Spleen (tissue), 11 donors: Measurements from ENCODE around the gene SEMA4A. TPM values are rescaled to one million over a fixed set of nuclear protein-coding genes. Genes with fewer than 3 reads are reported as not detected.
"Not testable (repeated sequence)": the region's sequence is repeated elsewhere in the genome, so short reads cannot be mapped to it uniquely, and the experiment has no call there.

Source experiments
- DNase-seq: peaks from one replicate; pipeline ENCODE4 v3.0.0-alpha.2; 2020
- H3K27ac ChIP-seq, 8 donors: fragments of 200-600 bp; sonication (generic) in 7 of 8; 1 replicate in 4 of 8; 2 replicates in 4 of 8; pipeline versions ENCODE4 v1.5.0 to v1.8.0; 2016 to 2021; ENCODE audit warnings: inconsistent platforms in 4 of 8, mild to moderate bottlenecking in 4 of 8, moderate library complexity in 1 of 8
- H3K27me3 ChIP-seq, 7 donors: fragments of 200-600 bp; sonication (generic) in 6 of 7; replicated peaks in 1 of 7; 1 replicate in 4 of 7; 2 replicates in 3 of 7; pipeline versions ENCODE4 v1.5.0 to v1.8.0; 2016 to 2021; ENCODE audit warnings: inconsistent platforms in 3 of 7, mild to moderate bottlenecking in 1 of 7
- H3K36me3 ChIP-seq, 6 donors: fragments of 200-600 bp; sonication (generic) in 5 of 6; 1 replicate in 4 of 6; 2 replicates in 2 of 6; pipeline versions ENCODE4 v1.5.0 to v1.8.0; 2016 to 2021; ENCODE audit warnings: inconsistent platforms in 2 of 6
- H3K4me1 ChIP-seq, 6 donors: fragments of 200-600 bp; sonication (generic) in 5 of 6; 1 replicate in 3 of 6; 2 replicates in 3 of 6; pipeline versions ENCODE4 v1.5.0 to v1.8.0; 2016 to 2021; ENCODE audit warnings: inconsistent platforms in 3 of 6
- H3K4me3 ChIP-seq, 8 donors: fragments of 200-600 bp; sonication (generic) in 7 of 8; 1 replicate in 4 of 8; 2 replicates in 4 of 8; pipeline versions ENCODE4 v1.5.0 to v1.8.0; 2016 to 2021; ENCODE audit warnings: inconsistent platforms in 4 of 8, mild to moderate bottlenecking in 4 of 8, moderate library complexity in 2 of 8
- H3K9me3 ChIP-seq, 8 donors: fragments of 200-600 bp; sonication (generic) in 7 of 8; 1 replicate in 4 of 8; 2 replicates in 4 of 8; pipeline versions ENCODE4 v1.5.0 to v1.8.0; 2016 to 2021; ENCODE audit warnings: inconsistent platforms in 4 of 8
- POLR2A ChIP-seq, 3 donors: fragments of 450-650 bp; IDR thresholded peaks; one replicate each; pipeline ENCODE4 v1.5.1; 2017; ENCODE audit warnings: antibody characterized with exemption in 3 of 3, mild to moderate bottlenecking in 1 of 3
- POLR2AphosphoS5 ChIP-seq, 3 donors: sonication (generic); formaldehyde crosslinking; IDR thresholded peaks; one replicate each; pipeline ENCODE4 v1.5.1; 2017; ENCODE audit warnings: antibody characterized with exemption in 3 of 3
- WGBS, 5 donors: extraction: QIAGEN DNeasy Blood & Tissue Kit in 3 of 5; methylation state at CpG; one replicate each; pipeline versions ENCODE4 v1.1.5 to v1.1.7; 2013 to 2018; 5-methylcytosine and 5-hydroxymethylcytosine counted together
- intact Hi-C: fragments of 100-400 bp; cut with DNase I; formaldehyde crosslinking; loops from one replicate; pipeline ENCODE4 v1.15.0; 2023; ENCODE audit warnings: low total_unique reads
- polyA plus RNA-seq, 3 donors: library from polyadenylated mRNA; stranded (reverse); fragments of 200-250 nt; gene quantifications; one replicate each; pipeline ENCODE4 v1.2.1, GENCODE V29; 2013
- total RNA-seq, 7 donors: library from RNA; depleted of rRNA in 3 of 7; stranded (reverse); fragments of >200 nt in 3 of 7; fragmentation: NEBNext Ultra II Directional in 4 of 7; extraction: Animal tissue kit (Norgen Biotek cat#: 25700) in 4 of 7; gene quantifications; one replicate each; pipeline versions ENCODE4 v1.1.0 to v1.2.1, GENCODE V29; 2016 to 2021
- TF ChIP-seq, protein P1 (sequence below), 11 experiments: fragments of 200-600 bp in 7 of 11; fragments of 450-650 bp in 4 of 11; sonication (generic) in 4 of 11; IDR thresholded peaks in 8 of 11; conservative IDR thresholded peaks in 3 of 11; 1 replicate in 7 of 11; 2 replicates in 4 of 11; pipeline versions ENCODE4 v1.4.0 to v1.8.0; 2016 to 2021; ENCODE audit warnings: antibody characterized with exemption in 11 of 11, inconsistent platforms in 4 of 11, mild to moderate bottlenecking in 1 of 11
- donor health status: healthy with polysubstance abuse.
- donor health status: DM: no; HTN: no; CAD: no; lungs with moderate emphysema.
- donor health status: DM: no; HTN: no; CAD: no.
- donor health status: Bipolar disorder and iron deficiency.
- donor health status: healthy.
- donor health status: DM: no; HTN: no; CAD: no.
- donor health status: DM: yes; HTN: yes; CAD: no.

SEMA4A gene
- total and polyA plus RNA-seq, 10 donors = 7.1 to 65.9 (median 33.2) TPM

GRCh38 chr1:156176610-156177210, 23.3 kb downstream of the SEMA4A start:
- intact Hi-C loops = no loop called here
- Histone ChIP-seq H3K4me1 (no peaks in the 10 kb centered on the region), H3K27ac (no peak overlapping the region)

GRCh38 chr1:156177919-156178654, 24.7 kb downstream of the SEMA4A start:
- H3K27ac ChIP-seq = no peak overlapping the region
- no peaks in the 10 kb centered on the region for H3K9me3 ChIP-seq
- TF ChIP-seq POLR2AphosphoS5 (IDR thresholded peaks at IDR 0.05) (no peak), POLR2A (IDR thresholded peaks at IDR 0.05) (no peak)
- TF ChIP-seq, protein P1, sequence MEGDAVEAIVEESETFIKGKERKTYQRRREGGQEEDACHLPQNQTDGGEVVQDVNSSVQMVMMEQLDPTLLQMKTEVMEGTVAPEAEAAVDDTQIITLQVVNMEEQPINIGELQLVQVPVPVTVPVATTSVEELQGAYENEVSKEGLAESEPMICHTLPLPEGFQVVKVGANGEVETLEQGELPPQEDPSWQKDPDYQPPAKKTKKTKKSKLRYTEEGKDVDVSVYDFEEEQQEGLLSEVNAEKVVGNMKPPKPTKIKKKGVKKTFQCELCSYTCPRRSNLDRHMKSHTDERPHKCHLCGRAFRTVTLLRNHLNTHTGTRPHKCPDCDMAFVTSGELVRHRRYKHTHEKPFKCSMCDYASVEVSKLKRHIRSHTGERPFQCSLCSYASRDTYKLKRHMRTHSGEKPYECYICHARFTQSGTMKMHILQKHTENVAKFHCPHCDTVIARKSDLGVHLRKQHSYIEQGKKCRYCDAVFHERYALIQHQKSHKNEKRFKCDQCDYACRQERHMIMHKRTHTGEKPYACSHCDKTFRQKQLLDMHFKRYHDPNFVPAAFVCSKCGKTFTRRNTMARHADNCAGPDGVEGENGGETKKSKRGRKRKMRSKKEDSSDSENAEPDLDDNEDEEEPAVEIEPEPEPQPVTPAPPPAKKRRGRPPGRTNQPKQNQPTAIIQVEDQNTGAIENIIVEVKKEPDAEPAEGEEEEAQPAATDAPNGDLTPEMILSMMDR (IDR thresholded peaks at IDR 0.05 in 8 of 11, conservative IDR thresholded peaks at IDR 0.05 in 3 of 11) = no peak
- 66 to 76% (median 67%) methylated on average over 7 of the region's 7 CpGs for WGBS, 5 donors
- intact Hi-C loops = no loop called here
- H3K27me3 ChIP-seq = no peaks in the 10 kb centered on the region
- DNase-seq = no peak
- peaks cover 0 to 57% (median 14%) of the 10 kb centered on the region in 6 donors for H3K36me3 ChIP-seq
- H3K4me3 ChIP-seq = no peak overlapping the region
- H3K4me1 ChIP-seq = no peaks in the 10 kb centered on the region

More at GRCh38 chr1:156176610-156177210, 23.3 kb downstream of the SEMA4A start:
- 88 to 96% (median 92%) methylated on average over 4 to 12 of the region's 12 CpGs for WGBS, 5 donors
- Histone ChIP-seq H3K9me3 (no peaks in the 10 kb centered on the region), H3K4me3 (no peak overlapping the region), H3K27me3 (no peaks in the 10 kb centered on the region), H3K36me3 (peaks cover 0 to 68% (median 14%) of the 10 kb centered on the region in 6 donors)
- no peak for DNase-seq
- TF ChIP-seq POLR2AphosphoS5 (IDR thresholded peaks at IDR 0.05) (peak in 1 of 3 donors; percentile 23), POLR2A (IDR thresholded peaks at IDR 0.05) (no peak)

DNA sequence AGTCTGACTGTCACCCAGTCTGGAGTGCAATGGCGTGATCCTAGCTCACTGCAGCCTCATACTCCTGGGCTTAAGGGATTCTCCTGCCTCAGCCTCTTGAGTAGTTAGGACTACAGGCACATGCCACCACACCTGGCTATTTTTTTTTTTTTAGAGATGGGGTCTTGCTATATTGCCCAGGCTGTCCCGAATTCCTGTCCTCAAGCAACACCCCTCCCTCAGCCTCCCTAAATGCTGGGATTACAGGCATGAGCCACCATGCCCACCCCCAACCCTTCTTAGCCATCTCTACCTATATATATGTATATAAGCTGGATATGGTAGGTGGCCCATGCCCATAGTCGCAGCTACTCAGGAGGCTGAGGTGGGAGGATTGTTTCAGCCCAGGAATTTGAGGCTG, 27.1 kb downstream of the SEMA4A start:
- no peaks in the 10 kb centered on the region for H3K27me3 ChIP-seq
- H3K4me3 ChIP-seq = no peak overlapping the region
- H3K9me3 ChIP-seq = no peaks in the 10 kb centered on the region
- no peak for TF ChIP-seq POLR2A (IDR thresholded peaks at IDR 0.05)
- TF ChIP-seq POLR2AphosphoS5 (IDR thresholded peaks at IDR 0.05) = no peak
- TF ChIP-seq, protein P1 (IDR thresholded peaks at IDR 0.05 in 8 of 11, conservative IDR thresholded peaks at IDR 0.05 in 3 of 11) = no peak
- no peak overlapping the region for H3K27ac ChIP-seq
- DNase-seq = no peak
- intact Hi-C loops = no loop called here
- 87 to 100% (median 96%) methylated on average over 3 of the region's 3 CpGs for WGBS, 5 donors
- H3K4me1 ChIP-seq = no peaks in the 10 kb centered on the region
- peaks cover 0 to 46% (median 6%) of the 10 kb centered on the region in 6 donors for H3K36me3 ChIP-seq

DNA sequence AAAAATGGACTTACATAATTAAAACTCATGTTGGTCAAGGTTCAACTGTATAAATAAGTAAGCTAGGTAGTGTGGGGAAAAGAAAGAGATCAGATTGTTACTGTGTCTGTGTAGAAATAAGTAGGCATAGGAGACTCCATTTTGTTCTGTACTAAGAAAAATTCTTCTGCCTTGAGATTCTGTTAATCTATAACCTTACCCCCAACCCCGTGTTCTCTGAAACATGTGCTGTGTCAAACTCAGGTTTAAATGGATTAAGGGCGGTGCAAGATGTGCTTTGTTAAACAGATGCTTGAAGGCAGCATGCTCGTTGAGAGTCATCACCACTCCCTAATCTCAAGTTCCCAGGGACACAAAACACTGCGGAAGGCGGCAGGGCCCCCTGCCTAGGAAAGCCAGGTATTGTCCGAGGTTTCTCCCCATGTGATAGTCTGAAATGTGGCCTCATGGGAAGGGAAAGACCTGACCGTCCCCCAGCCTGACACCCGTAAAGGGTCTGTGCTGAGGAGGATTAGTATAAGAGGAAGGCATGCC, 28.1 kb downstream of the SEMA4A start:
- H3K9me3 ChIP-seq, H3K4me3 ChIP-seq, H3K27ac ChIP-seq, H3K27me3 ChIP-seq, intact Hi-C loops, H3K4me1 ChIP-seq, DNase-seq: not testable (repeated sequence)
- H3K36me3 ChIP-seq = peaks cover 0 to 36% (median 5%) of the 10 kb centered on the region in 6 donors
- WGBS, 5 donors = 66 to 85% (median 78%) methylated on average over 8 of the region's 8 CpGs

DNA sequence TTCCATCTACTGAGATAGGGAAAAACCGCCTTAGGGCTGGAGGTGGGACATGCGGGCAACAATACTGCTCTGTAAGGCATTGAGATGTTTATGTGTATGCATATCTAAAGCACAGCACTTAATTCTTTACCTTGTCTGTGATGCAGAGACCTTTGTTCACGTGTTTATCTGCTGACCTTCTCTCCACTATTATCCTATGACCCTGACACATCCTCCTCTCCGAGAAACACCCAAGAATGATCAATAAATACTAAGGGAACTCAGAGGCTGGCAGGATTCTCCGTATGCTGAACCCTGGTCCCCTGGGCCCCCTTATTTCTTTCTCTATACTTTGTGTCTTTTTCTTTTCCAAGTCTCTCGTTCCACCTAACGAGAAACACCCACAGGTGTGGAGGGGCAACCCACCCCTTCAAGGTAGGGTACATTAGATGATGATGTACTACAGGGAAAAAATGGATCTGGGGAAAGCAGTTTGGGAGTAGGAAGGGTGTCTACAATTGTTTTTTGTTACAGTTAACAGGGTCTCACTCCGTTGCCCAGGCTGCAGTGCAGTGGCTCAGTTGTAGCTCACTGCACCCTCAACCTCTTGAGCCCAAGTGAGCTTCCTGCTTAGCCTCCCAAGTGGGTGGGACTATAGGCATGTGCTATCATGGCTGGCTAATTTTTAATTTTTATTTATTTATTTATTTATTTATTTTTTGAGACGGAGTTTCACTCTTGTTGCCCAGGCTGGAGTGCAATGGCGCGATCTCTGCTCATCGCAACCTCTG, 28.8 kb downstream of the SEMA4A start:
- H3K9me3 ChIP-seq, H3K27me3 ChIP-seq, intact Hi-C loops, H3K27ac ChIP-seq, H3K4me1 ChIP-seq, H3K4me3 ChIP-seq, DNase-seq: not testable (repeated sequence)
- 77 to 89% (median 86%) methylated on average over 12 of the region's 12 CpGs for WGBS, 5 donors
- H3K36me3 ChIP-seq = peaks cover 0 to 29% (median under 1%) of the 10 kb centered on the region in 6 donors

DNA sequence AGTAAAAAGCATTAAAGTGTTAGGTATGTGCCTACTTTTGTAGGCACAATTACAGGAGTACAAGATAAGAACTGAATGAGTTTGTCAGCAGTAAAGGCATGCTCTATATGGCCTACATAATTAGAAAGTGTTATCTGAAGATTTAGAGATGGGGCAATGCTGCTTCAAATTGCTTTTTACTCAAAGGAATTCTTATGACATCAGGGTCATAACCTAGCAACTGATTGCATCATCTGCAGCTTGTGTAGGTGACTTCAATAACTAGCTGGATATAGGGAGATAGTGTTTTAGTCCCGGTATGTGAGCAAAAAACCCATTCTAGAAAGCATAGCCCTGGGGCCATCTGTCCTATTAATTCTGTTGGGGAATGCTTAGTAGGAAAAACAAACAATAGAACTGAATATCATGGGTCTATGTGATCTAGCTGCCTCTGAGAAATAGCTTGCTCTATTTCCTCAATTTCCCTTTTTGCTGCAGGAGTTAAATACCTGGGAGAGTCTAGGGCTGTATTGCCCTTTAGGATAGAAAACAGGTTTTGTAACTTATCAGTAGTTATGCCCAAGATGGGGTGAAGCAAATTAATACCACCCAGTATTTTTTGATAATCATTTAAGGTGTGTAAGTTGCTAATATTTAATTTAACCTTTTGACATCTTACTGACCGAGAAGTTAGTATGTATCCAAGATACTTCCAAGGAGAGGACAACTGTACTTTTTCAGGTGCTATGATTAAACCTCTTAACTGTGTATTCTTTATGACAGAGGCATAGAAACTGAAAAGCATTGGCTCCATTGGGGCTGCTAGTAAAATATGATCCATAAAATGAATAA, 33.2 kb downstream of the SEMA4A start:
- H3K36me3 ChIP-seq = peaks cover 0 to 16% (median 0%) of the 10 kb centered on the region in 6 donors
- DNase-seq, H3K9me3 ChIP-seq, H3K27ac ChIP-seq, H3K27me3 ChIP-seq, intact Hi-C loops, H3K4me3 ChIP-seq, H3K4me1 ChIP-seq: not testable (repeated sequence)
- 89 to 97% (median 90%) methylated on average over 2 of the region's 2 CpGs for WGBS, 5 donors

GRCh38 chr1:156190265-156190664, 36.9 kb downstream of the SEMA4A start:
- H3K27ac ChIP-seq, DNase-seq, intact Hi-C loops, H3K9me3 ChIP-seq, H3K36me3 ChIP-seq, H3K4me3 ChIP-seq, H3K27me3 ChIP-seq: not testable (repeated sequence)
- 84 to 90% (median 87%) methylated on average over 4 of the region's 4 CpGs for WGBS, 5 donors
- peaks cover 8 to 30% (median 21%) of the 10 kb centered on the region in 6 donors for H3K4me1 ChIP-seq
